HEK293T (cell line): ENCODE measurements around the gene FRAT2.
"Not testable (repeated sequence)": the region's sequence is repeated elsewhere in the genome, so short reads cannot be mapped to it uniquely, and the experiment has no call there.

ENCODE experiments used
- CTCF ChIA-PET: fragments of 350-600 bp; formaldehyde crosslinking; extraction: SDS; loops from one replicate; lab custom pipeline; 2021; ENCODE audit warnings: antibody characterized with exemption, inconsistent platforms; lab: Yijun Ruan, JAX
- POLR2A ChIA-PET: fragments of 350-600 bp; formaldehyde crosslinking; extraction: SDS; loops from one replicate; lab custom pipeline; 2020; ENCODE audit warnings: antibody characterized with exemption, inconsistent platforms; lab: Yijun Ruan, JAX
- DNase-seq: peaks from one replicate; pipeline ENCODE4 v3.0.0; 2012; ENCODE audit warnings: mixed read lengths; ENCODE audit errors: extremely low spot score
- ARNT ChIP-seq: fragments of 450-650 bp; IDR thresholded peaks from 2 replicates; pipeline ENCODE4 v1.6.1; 2017; ENCODE audit warnings: mild to moderate bottlenecking
- BHLHE40 ChIP-seq: fragments of 450-650 bp; IDR thresholded peaks from 2 replicates; pipeline ENCODE4 v1.6.1; 2016; ENCODE audit warnings: mild to moderate bottlenecking, moderate library complexity, borderline replicate concordance
- CTBP1 ChIP-seq: fragments of 450-650 bp; IDR thresholded peaks from 2 replicates; pipeline ENCODE4 v1.6.1; 2016; ENCODE audit warnings: borderline replicate concordance
- ELF4 ChIP-seq: fragments of 450-650 bp; IDR thresholded peaks from 2 replicates; pipeline ENCODE4 v1.6.1; 2017; ENCODE audit warnings: antibody characterized with exemption
- FOXA1 ChIP-seq: fragments of 450-650 bp; IDR thresholded peaks from 2 replicates; pipeline ENCODE4 v1.6.1; 2016; ENCODE audit warnings: mild to moderate bottlenecking
- FOXK2 ChIP-seq: fragments of 450-650 bp; IDR thresholded peaks from 2 replicates; pipeline ENCODE4 v1.6.1; 2016; ENCODE audit warnings: mild to moderate bottlenecking
- FOXM1 ChIP-seq: fragments of 450-650 bp; IDR thresholded peaks from 2 replicates; pipeline ENCODE4 v1.6.1; 2017; ENCODE audit warnings: mild to moderate bottlenecking, borderline replicate concordance
- HDGF ChIP-seq: fragments of 450-650 bp; IDR thresholded peaks from 2 replicates; pipeline ENCODE4 v1.6.1; 2017; ENCODE audit warnings: antibody characterized with exemption, borderline replicate concordance
- L3MBTL2 ChIP-seq: fragments of 450-650 bp; conservative IDR thresholded peaks from 2 replicates; pipeline ENCODE4 v1.6.1; 2016; ENCODE audit warnings: mild to moderate bottlenecking
- PKNOX1 ChIP-seq: fragments of 450-650 bp; IDR thresholded peaks from 2 replicates; pipeline ENCODE4 v1.6.1; 2016
- SP1 ChIP-seq: fragments of 450-650 bp; IDR thresholded peaks from 2 replicates; pipeline ENCODE4 v1.6.1; 2017
- SUZ12 ChIP-seq: fragments of 450-650 bp; IDR thresholded peaks from 2 replicates; pipeline ENCODE4 v1.6.1; 2016; ENCODE audit warnings: mild to moderate bottlenecking
- TARDBP ChIP-seq: fragments of 450-650 bp; IDR thresholded peaks from 2 replicates; pipeline ENCODE4 v1.6.1; 2016
- ZNF384 ChIP-seq: fragments of 450-650 bp; IDR thresholded peaks from 2 replicates; pipeline ENCODE4 v1.6.1; 2016

FRAT2 gene

GRCh38 chr10:97292097-97292861, 42.2 kb downstream of the FRAT2 start, which contains the start of gene ARHGAP19:
ARHGAP19 (minus strand) TSS chr10:97292637; CDS start chr10:97292627, 10 bp downstream.
- POLR2A ChIA-PET, result interaction anchor here (0.6 to 2.9 kb wide), 12 partner anchors 9 to 459 kb away, joined by 3 to 20 read pairs (median 4); partner anchors contain the start of gene FRAT1
- CTCF ChIA-PET, result interaction anchor here (0.6 to 2.2 kb wide), 4 partner anchors 10 to 107 kb away, joined by 3 to 17 read pairs (median 3); no protein-coding TSS in a partner anchor

GRCh38 chr10:97291357-97292096, 43.0 kb downstream of the FRAT2 start:
- DNase-seq, result no peak
- POLR2A ChIA-PET, result interaction anchor here (0.6 to 2.9 kb wide), 12 partner anchors 9 to 459 kb away, joined by 3 to 20 read pairs (median 4); partner anchors contain the start of genes FRAT1 and RRP12

More at GRCh38 chr10:97292097-97292861, 42.2 kb downstream of the FRAT2 start, which contains the start of gene ARHGAP19:
- TF ChIP-seq BHLHE40 (no peak), FOXM1 (peak; percentile 50; the same call in 1 of the 2 replicates), PKNOX1 (peak; percentile 99), ELF4 (no peak)
- DNase-seq, result peak; percentile 96

GRCh38 chr10:97290576-97291356, 43.8 kb downstream of the FRAT2 start:
- not testable (repeated sequence) for DNase-seq
- POLR2A ChIA-PET, result interaction anchor here (0.9 to 2.9 kb wide), 4 partner anchors 12 to 110 kb away, joined by 3 to 20 read pairs (median 7); partner anchors contain the start of genes FRAT1 and RRP12
- CTCF ChIA-PET, result interaction anchor here (2.2 kb wide), 1 partner anchor 12 kb away, joined by 17 read pairs; no protein-coding TSS in a partner anchor

More at GRCh38 chr10:97291357-97292096, 43.0 kb downstream of the FRAT2 start:
- TF ChIP-seq L3MBTL2 (no peak), BHLHE40 (no peak), ARNT (no peak), PKNOX1 (no peak), FOXK2 (no peak), ELF4 (no peak), SP1 (no peak), FOXA1 (no peak), CTBP1 (no peak), FOXM1 (no peak), TARDBP (no peak), ZNF384 (no peak), HDGF (no peak), SUZ12 (no peak)
- CTCF ChIA-PET, result interaction anchor here (0.6 to 2.2 kb wide), 4 partner anchors 9 to 108 kb away, joined by 3 to 17 read pairs (median 3); no protein-coding TSS in a partner anchor

- POLR2A ChIA-PET, result interaction anchor here (0.9 to 2.9 kb wide), 2 partner anchors 11 to 43 kb away, joined by 3 to 11 read pairs; no protein-coding TSS in a partner anchor
- CTCF ChIA-PET, result interaction anchor here (0.7 to 2.2 kb wide), 2 partner anchors 11 to 43 kb away, joined by 5 to 17 read pairs; no protein-coding TSS in a partner anchor
- DNase-seq, result not testable (repeated sequence)
These were observed 44.5 kb downstream of the FRAT2 start for GRCh38 chr10:97290076-97290475.
